C4-2B (cell line): ENCODE measurements around the gene KDM6A.

Source experiments
- H3K27ac ChIP-seq: fragments of 450-650 bp; 2 replicates; pipeline ENCODE4 v1.5.1; 2017
- ZFX ChIP-seq: fragments of 450-650 bp; IDR thresholded peaks from 2 replicates; pipeline ENCODE4 v1.6.1; 2017
- TF ChIP-seq, protein P1 (sequence below): fragments of 450-650 bp; conservative IDR thresholded peaks from 2 replicates; pipeline ENCODE4 v1.5.1; 2017; ENCODE audit warnings: mild to moderate bottlenecking

The KDM6A gene

DNA sequence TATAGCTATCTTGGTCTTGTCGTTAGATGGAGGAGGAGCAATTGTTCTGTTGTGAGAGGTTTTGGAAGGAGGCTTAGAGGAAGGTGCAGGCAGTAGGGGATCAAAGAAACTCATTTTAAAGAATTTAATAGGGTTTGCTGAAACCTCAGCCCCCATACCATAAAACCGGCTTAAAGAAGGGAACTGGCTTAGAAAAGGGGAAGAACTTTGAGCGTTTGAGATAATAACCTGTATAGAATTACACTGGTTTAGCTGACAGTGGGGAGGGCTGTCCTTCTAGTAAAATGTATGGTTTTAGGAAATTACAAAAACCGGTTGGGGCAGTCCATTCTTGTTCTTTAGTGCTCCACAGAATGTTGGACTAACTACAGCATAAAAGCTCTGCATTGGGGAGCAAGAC, 128.1 kb downstream of the KDM6A start:
- no peak for TF ChIP-seq ZFX
- TF ChIP-seq, protein P1, sequence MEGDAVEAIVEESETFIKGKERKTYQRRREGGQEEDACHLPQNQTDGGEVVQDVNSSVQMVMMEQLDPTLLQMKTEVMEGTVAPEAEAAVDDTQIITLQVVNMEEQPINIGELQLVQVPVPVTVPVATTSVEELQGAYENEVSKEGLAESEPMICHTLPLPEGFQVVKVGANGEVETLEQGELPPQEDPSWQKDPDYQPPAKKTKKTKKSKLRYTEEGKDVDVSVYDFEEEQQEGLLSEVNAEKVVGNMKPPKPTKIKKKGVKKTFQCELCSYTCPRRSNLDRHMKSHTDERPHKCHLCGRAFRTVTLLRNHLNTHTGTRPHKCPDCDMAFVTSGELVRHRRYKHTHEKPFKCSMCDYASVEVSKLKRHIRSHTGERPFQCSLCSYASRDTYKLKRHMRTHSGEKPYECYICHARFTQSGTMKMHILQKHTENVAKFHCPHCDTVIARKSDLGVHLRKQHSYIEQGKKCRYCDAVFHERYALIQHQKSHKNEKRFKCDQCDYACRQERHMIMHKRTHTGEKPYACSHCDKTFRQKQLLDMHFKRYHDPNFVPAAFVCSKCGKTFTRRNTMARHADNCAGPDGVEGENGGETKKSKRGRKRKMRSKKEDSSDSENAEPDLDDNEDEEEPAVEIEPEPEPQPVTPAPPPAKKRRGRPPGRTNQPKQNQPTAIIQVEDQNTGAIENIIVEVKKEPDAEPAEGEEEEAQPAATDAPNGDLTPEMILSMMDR = no peak
- H3K27ac ChIP-seq = peak overlapping the region; percentile 61

DNA sequence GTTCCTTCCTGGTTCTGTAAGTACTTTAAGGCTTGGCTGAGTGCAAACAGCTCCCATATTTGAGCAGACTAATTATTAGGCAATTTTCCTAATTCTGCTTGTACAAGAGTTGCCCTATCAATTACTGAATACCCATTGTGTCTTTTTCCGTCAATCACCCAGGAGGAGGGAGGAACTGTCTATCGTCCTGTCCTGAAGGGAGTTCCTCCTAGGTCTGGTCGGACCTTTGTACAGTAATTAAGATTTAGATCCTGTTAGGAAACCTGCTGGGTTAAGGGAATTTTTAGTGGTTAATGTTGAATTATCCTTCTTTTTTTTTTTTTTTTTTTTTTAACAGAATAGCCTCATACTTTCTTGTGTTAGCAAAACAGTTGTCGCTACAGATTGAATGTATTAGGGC, 130.1 kb downstream of the KDM6A start:
- TF ChIP-seq ZFX = no peak
- TF ChIP-seq, protein P1 = no peak
- H3K27ac ChIP-seq = no peak overlapping the region

DNA sequence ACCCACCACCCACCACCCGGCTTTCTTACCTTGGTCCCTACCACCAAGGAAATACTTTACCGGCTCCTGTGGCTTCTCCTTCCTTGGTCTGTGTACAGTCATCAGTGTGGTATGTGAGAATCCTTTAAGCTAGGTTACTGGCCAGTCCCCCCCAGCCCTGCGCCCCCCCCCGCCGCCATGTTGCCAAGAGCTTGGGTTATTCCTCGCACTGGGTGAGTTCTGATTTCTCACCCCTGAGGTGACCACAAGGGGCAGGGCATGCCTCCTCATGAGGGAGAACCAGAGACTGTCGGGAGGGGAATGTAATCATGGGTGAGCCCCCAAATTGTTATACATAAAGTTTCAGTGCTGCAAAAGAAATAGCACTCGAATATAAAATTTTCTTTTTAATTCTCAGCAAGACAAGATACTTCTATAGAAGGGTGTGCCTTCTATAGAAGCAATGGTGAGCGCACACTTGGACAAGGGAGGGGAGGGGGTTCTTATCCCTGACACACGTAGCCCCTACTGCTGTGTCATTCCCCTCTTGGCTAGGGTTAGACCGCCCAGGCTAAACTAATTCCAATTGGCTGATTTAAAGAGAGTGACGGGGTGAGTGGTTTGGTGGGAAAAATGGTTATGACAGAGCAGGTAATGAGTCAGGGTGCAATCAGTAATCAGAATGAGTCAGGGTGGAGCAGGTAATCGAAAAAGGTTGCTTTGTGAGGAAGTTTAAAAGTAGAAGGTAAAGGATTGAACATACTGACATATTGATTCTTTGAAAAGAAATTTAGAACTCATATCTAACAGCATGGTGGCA, 133.2 kb downstream of the KDM6A start:
- H3K27ac ChIP-seq = 0 out of 2 replicates have a peak overlapping the region, but pooled peaks have one; percentile 18
- TF ChIP-seq ZFX = no peak
- TF ChIP-seq, protein P1 = no peak

DNA sequence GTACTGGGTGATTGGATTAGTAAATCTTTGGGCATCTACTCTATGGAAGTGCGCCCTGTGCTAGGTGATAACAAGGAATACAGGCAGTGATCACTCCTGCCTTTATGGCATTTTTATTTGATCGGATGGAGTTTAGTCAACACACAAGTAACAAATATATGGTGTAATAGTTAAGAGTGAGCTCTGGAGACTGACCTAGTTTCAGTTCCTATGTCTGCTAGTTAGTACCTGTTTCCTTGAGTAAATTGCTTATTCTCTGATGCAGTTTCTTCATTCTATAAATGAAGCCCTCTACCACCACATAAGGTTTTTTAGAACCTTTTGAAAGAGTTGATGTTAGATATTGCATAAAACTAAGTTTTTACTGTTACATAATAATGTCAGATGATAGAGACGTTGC, 134.6 kb downstream of the KDM6A start:
- TF ChIP-seq, protein P1 = no peak
- no peak for TF ChIP-seq ZFX
- no peak overlapping the region for H3K27ac ChIP-seq

DNA sequence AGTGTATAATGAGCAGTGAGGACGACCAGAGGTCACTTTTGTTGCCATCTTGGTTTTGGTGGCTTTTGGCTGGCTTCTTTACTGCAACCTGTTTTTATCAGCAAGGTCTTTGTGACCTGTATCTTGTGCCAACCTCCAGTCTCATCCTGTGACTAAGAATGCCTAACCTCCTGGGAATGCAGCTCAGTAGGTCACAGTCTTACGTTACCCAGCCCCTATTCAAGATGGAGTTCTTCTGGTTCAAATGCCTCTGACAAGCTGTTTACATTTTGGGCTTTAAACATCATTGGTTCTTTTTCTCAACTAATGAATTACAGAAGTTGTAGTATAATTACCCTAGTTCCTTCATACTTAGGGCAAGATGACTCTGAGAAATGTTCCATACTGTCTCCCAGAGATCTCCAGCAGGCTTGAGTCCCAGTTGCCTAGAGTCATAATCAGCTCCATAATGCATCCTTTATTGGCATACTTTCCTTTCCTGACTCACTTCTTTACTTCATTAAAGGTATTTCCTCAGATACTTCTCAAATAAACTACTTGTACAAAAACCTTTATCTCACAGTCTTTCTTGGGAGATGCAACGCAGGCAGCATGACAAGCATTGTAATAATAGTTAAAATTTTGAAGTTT, 136.5 kb downstream of the KDM6A start:
- no peak for TF ChIP-seq ZFX
- TF ChIP-seq, protein P1 = no peak
- no peak overlapping the region; the same call in 1 of the 2 replicates for H3K27ac ChIP-seq

DNA sequence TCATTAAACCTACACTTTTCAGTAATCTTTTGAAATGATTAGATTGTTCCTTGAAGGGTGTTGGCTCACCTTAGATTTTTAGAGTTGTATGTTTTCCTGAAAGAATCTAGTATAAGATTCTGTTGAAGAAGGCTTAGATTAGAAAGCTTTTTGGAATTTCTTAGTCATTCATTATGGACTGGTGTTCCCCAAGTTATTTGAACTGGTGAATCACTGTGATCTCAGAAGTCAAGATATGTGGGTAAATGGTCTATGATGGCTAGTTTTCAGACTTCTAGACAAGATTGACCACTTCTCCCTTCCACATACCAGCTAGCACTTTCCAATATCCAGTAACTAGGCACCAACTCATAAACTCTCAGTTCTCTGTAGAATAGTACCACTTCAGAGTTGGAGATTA, 138.1 kb downstream of the KDM6A start:
- TF ChIP-seq ZFX = no peak
- TF ChIP-seq, protein P1 = no peak

DNA sequence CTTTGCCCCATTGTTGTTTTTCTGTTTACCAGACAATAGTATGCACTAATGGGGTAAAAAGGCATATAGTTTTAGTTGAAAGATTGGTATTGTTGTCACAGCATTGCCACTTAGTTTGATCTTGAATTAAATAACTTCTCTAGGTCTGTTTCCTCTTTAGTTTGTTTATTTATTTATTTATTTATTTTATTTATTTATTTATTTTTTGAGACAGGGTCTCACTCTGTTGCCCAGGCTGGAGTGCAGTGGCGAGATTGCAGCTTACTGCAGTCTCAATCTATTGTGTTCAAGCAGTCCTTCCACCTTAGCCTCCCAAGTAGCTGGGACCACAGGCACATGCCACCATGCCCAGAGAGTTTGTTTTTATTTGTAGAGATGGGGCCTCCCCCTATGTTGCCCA, 138.6 kb downstream of the KDM6A start:
- H3K27ac ChIP-seq = no peak overlapping the region
- TF ChIP-seq, protein P1 = no peak
- TF ChIP-seq ZFX = no peak

More for the DNA sequence above, 138.1 kb downstream of the KDM6A start:
- no peak overlapping the region for H3K27ac ChIP-seq
